Thyroid gland (tissue), 4 donors: Measurements from ENCODE around the gene ZNF248.

Source experiments
- CTCF ChIP-seq, 6 experiments: fragments of 200-600 bp in 3 of 6; fragments of 450-650 bp in 3 of 6; sonication (generic) in 3 of 6; IDR thresholded peaks; one replicate each; pipeline ENCODE4 v1.5.1; 2016 to 2019; ENCODE audit warnings: antibody characterized with exemption in 6 of 6, mild to moderate bottlenecking in 2 of 6, inconsistent platforms in 1 of 6, moderate library complexity in 1 of 6
- POLR2A ChIP-seq, 2 donors: fragments of 450-650 bp; IDR thresholded peaks; one replicate each; pipeline ENCODE4 v1.6.1; 2017; ENCODE audit warnings: antibody characterized with exemption in 2 of 2, mild to moderate bottlenecking in 2 of 2, moderate library complexity in 1 of 2

- TF ChIP-seq CTCF (IDR thresholded peaks at IDR 0.05) (no peak), POLR2A (IDR thresholded peaks at IDR 0.05) (no peak)
These were observed 81.8 kb downstream of the ZNF248 start for GRCh38 chr10:37775612-37776011.
